ENCODE data around the gene ZNF740. TPM values are rescaled to one million over a fixed set of nuclear protein-coding genes. Genes with fewer than 3 reads are reported as not detected.
A peak's percentile ranks its signal among the peaks of the same experiment; 100 is the strongest.

Gene ZNF740
- total RNA-seq, 3 donors from 2014 or later (not counting 1 experiment from before 2014, with no cell fraction given), result 37.1 to 65.9 (median 45.3) TPM

DNA sequence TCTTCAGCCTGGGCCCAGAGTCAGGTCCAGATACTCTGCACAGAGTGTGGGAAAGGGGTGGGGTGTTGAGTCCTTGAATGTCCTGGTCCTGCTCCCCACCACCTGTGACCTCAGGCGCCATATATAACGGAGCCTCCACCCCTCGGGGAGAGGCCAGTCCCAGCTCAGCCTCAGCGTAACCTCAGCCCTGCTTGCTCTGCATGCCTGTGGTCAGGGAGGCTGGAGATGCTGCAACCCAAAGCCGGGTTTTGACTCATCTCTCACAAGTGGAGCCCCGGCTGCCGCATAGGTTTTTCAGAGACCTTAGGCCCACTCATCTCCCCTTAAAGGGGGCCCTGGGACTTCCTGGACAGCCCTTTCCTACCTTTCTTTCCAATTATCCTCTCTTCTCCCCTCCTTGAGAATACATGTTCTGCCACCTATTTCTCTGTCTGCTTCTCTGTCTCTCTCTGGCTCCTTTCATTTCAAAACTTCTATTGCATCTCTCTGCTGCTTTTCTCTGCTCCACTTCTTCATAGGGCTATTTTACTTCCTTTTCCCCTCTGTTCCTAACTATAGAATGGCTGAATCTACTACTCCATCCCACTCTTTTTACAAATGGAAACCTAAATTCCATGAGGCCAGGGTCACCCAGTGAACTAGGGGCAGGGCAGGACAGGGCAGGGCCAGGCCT is 25.4 kb downstream of the ZNF740 start:
- Mint-ChIP-seq H3K27ac (peak overlapping the region; percentile 75 to 79), H3K27me3 (ENCODE audit: low read depth in 2 of 2) (no peaks in the 10 kb centered on the region), H3K9me3 (no peaks in the 10 kb centered on the region), H3K4me1 (peaks cover 58 to 71% of the 10 kb centered on the region in 2 donors), H3K36me3 (peaks cover 4% of the 10 kb centered on the region), H3K4me3 (peak overlapping the region; percentile 68)
- Histone ChIP-seq H3K4me3 (ENCODE audit: low read length) (peak overlapping the region; percentile 47), H3K9me3 (ENCODE audit: control insufficient read depth, insufficient read depth, low read length) (no peaks in the 10 kb centered on the region), H3K4me1 (ENCODE audit: control insufficient read depth, insufficient read depth, low read length) (peaks cover 74% of the 10 kb centered on the region), H3K36me3 (ENCODE audit: control insufficient read depth, insufficient read depth, low read length) (peaks cover 6% of the 10 kb centered on the region), H3K27me3 (ENCODE audit: control insufficient read depth, insufficient read depth, low read length) (no peaks in the 10 kb centered on the region), H3K27ac (ENCODE audit: low read length) (peak overlapping the region; percentile 52)
- DNase-seq (peak; percentile 50 to 67), ATAC-seq (peak; percentile 78 to 89 (median 81))
- intact Hi-C loops (cut with micrococcal nuclease), result loop anchor here (5.0 to 10.0 kb wide), 2 partner anchors 49 to 299 kb away; partner anchors contain the start of genes NPFF and TARBP2
- TF ChIP-seq, protein P1, sequence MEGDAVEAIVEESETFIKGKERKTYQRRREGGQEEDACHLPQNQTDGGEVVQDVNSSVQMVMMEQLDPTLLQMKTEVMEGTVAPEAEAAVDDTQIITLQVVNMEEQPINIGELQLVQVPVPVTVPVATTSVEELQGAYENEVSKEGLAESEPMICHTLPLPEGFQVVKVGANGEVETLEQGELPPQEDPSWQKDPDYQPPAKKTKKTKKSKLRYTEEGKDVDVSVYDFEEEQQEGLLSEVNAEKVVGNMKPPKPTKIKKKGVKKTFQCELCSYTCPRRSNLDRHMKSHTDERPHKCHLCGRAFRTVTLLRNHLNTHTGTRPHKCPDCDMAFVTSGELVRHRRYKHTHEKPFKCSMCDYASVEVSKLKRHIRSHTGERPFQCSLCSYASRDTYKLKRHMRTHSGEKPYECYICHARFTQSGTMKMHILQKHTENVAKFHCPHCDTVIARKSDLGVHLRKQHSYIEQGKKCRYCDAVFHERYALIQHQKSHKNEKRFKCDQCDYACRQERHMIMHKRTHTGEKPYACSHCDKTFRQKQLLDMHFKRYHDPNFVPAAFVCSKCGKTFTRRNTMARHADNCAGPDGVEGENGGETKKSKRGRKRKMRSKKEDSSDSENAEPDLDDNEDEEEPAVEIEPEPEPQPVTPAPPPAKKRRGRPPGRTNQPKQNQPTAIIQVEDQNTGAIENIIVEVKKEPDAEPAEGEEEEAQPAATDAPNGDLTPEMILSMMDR (IDR thresholded peaks at IDR 0.05), result no peak
- 1% methylated on average over 7 of the region's 7 CpGs for WGBS (ENCODE audit: insufficient coverage)

- TF ChIP-seq, protein P1 (IDR thresholded peaks at IDR 0.05), result no peak
- H3K4me1 ChIP-seq (ENCODE audit: control insufficient read depth, insufficient read depth, low read length), result peaks cover 67% of the 10 kb centered on the region
- H3K4me1 Mint-ChIP-seq, result peaks cover 49 to 70% of the 10 kb centered on the region in 2 donors
- H3K4me3 ChIP-seq (ENCODE audit: low read length), result peak within 1 kb of the TSS; percentile 47
- peak within 1 kb of the TSS; percentile 86 for H3K4me3 Mint-ChIP-seq
- no peaks in the 10 kb centered on the region for H3K27me3 Mint-ChIP-seq (ENCODE audit: low read depth in 2 of 2)
- ATAC-seq, result peak; percentile 57 to 78 (median 59)
- intact Hi-C loops (cut with micrococcal nuclease), result loop anchor here (5.0 to 10.0 kb wide), 2 partner anchors 50 to 298 kb away; partner anchors contain the start of genes NPFF and TARBP2
- no peaks in the 10 kb centered on the region for H3K9me3 ChIP-seq (ENCODE audit: control insufficient read depth, insufficient read depth, low read length)
- no peaks in the 10 kb centered on the region for H3K36me3 Mint-ChIP-seq
- no peaks in the 10 kb centered on the region for H3K27me3 ChIP-seq (ENCODE audit: control insufficient read depth, insufficient read depth, low read length)
- peak within 1 kb of the TSS; percentile 75 to 79 for H3K27ac Mint-ChIP-seq
- WGBS (ENCODE audit: insufficient coverage), result 3% methylated on average over 4 of the region's 5 CpGs
- peak; percentile 28 to 83 for DNase-seq
- H3K27ac ChIP-seq (ENCODE audit: low read length), result peak within 1 kb of the TSS; percentile 52
- H3K9me3 Mint-ChIP-seq, result no peaks in the 10 kb centered on the region
- H3K36me3 ChIP-seq (ENCODE audit: control insufficient read depth, insufficient read depth, low read length), result peaks cover 17% of the 10 kb centered on the region
These were observed 26.5 kb downstream of the ZNF740 start, which contains the start of gene ITGB7 for GRCh38 chr12:53207042-53207441. Gene ITGB7, minus strand, starts transcription at chr12:53207251. Its CDS starts 6,808 bp downstream, at chr12:53200443.

DNA sequence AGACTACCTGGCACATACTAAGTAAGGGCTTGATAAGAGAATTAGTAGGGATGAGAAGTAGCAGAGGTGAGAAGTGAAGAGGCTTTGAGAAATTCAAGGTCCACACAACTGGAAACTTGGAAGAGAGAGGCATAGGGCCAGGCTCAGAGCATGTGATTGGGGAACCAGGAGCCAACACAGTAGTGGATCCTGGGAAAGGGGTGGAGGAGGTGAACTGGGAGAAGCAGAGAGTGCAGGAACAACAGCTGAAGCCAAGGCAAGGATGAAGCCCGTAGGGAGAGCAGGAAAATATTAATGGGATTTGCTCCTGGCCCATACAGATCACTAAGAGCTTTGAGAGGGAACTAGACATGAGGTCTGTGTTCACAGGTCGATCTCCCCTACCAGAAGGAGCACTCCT is 27.9 kb downstream of the ZNF740 start:
- peak overlapping the region; percentile 86 for H3K4me3 Mint-ChIP-seq
- peaks cover 29% of the 10 kb centered on the region for H3K36me3 ChIP-seq (ENCODE audit: control insufficient read depth, insufficient read depth, low read length)
- no peaks in the 10 kb centered on the region for H3K9me3 Mint-ChIP-seq
- ATAC-seq (no peak), DNase-seq (no peak)
- no peaks in the 10 kb centered on the region for H3K9me3 ChIP-seq (ENCODE audit: control insufficient read depth, insufficient read depth, low read length)
- peak overlapping the region; percentile 9 for H3K27ac ChIP-seq (ENCODE audit: low read length)
- peak overlapping the region; percentile 75 to 79 for H3K27ac Mint-ChIP-seq
- H3K27me3 Mint-ChIP-seq (ENCODE audit: low read depth in 2 of 2), result no peaks in the 10 kb centered on the region
- 50% methylated on average over 2 of the region's 2 CpGs for WGBS (ENCODE audit: insufficient coverage)
- H3K4me1 ChIP-seq (ENCODE audit: control insufficient read depth, insufficient read depth, low read length), result peaks cover 66% of the 10 kb centered on the region
- H3K27me3 ChIP-seq (ENCODE audit: control insufficient read depth, insufficient read depth, low read length), result no peaks in the 10 kb centered on the region
- no peaks in the 10 kb centered on the region for H3K36me3 Mint-ChIP-seq
- intact Hi-C loops (cut with micrococcal nuclease), result loop anchor here (5.0 to 10.0 kb wide), 2 partner anchors 51 to 296 kb away; partner anchors contain the start of genes NPFF and TARBP2
- TF ChIP-seq, protein P1 (IDR thresholded peaks at IDR 0.05), result no peak
- no peak overlapping the region for H3K4me3 ChIP-seq (ENCODE audit: low read length)
- peaks cover 47 to 71% of the 10 kb centered on the region in 2 donors for H3K4me1 Mint-ChIP-seq

Data from natural killer cell (primary cell).